SH-SY5Y (cell line): ENCODE data around the gene KMT2D.

Experiments
- GATA2 ChIP-seq: IDR thresholded peaks from 2 replicates; pipeline ENCODE4 v1.6.1; 2011; ENCODE audit warnings: mild to moderate bottlenecking, low read depth, low read length
- GATA3 ChIP-seq: IDR thresholded peaks from 2 replicates; pipeline ENCODE4 v1.6.1; 2011; ENCODE audit warnings: low read depth, mild to moderate bottlenecking, low read length, moderate library complexity

DNA sequence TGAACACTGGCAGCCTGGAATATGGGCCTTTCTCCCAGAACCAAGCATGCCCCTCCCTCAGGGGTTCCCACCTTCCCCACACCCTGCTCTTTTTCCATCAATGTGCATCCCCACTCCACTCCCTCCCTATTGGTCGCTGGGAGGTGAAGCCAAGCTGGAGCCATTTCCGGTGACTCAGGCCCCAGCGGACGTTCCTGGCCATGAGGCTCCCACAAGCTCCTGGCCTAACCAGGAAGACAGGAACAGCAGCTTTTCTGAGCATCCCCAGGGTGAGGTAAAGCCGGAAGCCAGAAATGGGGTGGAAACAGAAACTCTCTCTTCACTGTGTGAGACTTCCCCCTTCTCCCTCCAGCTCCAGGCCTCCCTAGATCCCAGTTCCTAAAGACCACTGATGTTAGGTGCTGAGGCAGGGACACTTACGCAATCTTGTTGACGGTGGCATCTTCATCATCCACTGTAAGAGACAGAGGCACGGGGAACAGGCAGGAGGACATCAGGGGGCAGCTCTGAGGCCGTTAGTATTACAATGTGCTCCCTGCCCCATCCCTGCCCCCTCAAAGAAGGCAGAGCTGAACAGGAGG is 45.0 kb upstream of the KMT2D start:
- TF ChIP-seq GATA3 (no peak), GATA2 (no peak)
